Loucy (cell line): ENCODE results near the gene CDC23.

Experiments used
- H2AFZ ChIP-seq: fragments of 200-600 bp; sonication (generic); 2 replicates; pipeline ENCODE4 v1.6.0; 2016; ENCODE audit warnings: antibody characterized with exemption, mild to moderate bottlenecking, low read length, moderate library complexity
- H3F3A ChIP-seq: fragments of 200-600 bp; 2 replicates; pipeline ENCODE4 v1.6.0; 2016; ENCODE audit warnings: antibody characterized with exemption, low read depth, mild to moderate bottlenecking
- H3K27me3 ChIP-seq: fragments of 200-600 bp; sonication (generic); 2 replicates; pipeline ENCODE4 v1.6.1; 2014; ENCODE audit warnings: low read length, mild to moderate bottlenecking; ENCODE audit not compliant: insufficient read depth, poor library complexity, severe bottlenecking
- H3K36me3 ChIP-seq: fragments of 200-600 bp; sonication (generic); 2 replicates; pipeline ENCODE4 v1.6.1; 2016; ENCODE audit warnings: low read length; ENCODE audit not compliant: insufficient read depth
- H3K4me1 ChIP-seq: fragments of 200-600 bp; sonication (generic); 2 replicates; pipeline ENCODE4 v1.5.1; 2014; ENCODE audit warnings: low read length, mild to moderate bottlenecking; ENCODE audit not compliant: insufficient read depth, poor library complexity, severe bottlenecking
- H3K4me2 ChIP-seq: fragments of 200-600 bp; sonication (generic); 2 replicates; pipeline ENCODE4 v1.6.0; 2014; ENCODE audit warnings: antibody characterized with exemption, low read length, low read depth, mild to moderate bottlenecking; ENCODE audit not compliant: poor library complexity, severe bottlenecking
- H3K4me3 ChIP-seq: fragments of 200-600 bp; sonication (generic); 2 replicates; pipeline ENCODE4 v1.5.1; 2014; ENCODE audit warnings: low read length, mild to moderate bottlenecking, mixed read lengths; ENCODE audit not compliant: poor library complexity, severe bottlenecking
- H3K79me2 ChIP-seq: fragments of 200-600 bp; sonication (generic); 2 replicates; pipeline ENCODE4 v1.6.1; 2014; ENCODE audit warnings: low read length; ENCODE audit not compliant: insufficient read depth
- H3K9ac ChIP-seq: fragments of 200-600 bp; sonication (generic); 2 replicates; pipeline ENCODE4 v1.6.0; 2014; ENCODE audit warnings: mild to moderate bottlenecking, low read depth, low read length, moderate library complexity; ENCODE audit not compliant: poor library complexity, severe bottlenecking
- H3K9me2 ChIP-seq: fragments of 200-600 bp; sonication (generic); replicated peaks from 2 replicates; pipeline ENCODE4 v1.6.1; 2016; ENCODE audit warnings: low read depth, low read length, mixed read lengths
- H3K9me3 ChIP-seq: fragments of 200-600 bp; sonication (generic); 2 replicates; pipeline ENCODE4 v1.6.1; 2014; ENCODE audit warnings: mild to moderate bottlenecking, antibody characterized with exemption, low read length, low read depth; ENCODE audit not compliant: insufficient read depth
- H4K20me1 ChIP-seq: fragments of 200-600 bp; sonication (generic); 2 replicates; pipeline ENCODE4 v1.6.0; 2014; ENCODE audit warnings: antibody characterized with exemption, low read length, mild to moderate bottlenecking; ENCODE audit not compliant: insufficient read depth, poor library complexity, severe bottlenecking
- EZH2phosphoT487 ChIP-seq: fragments of 200-600 bp; IDR thresholded peaks from 2 replicates; pipeline ENCODE4 v1.6.1; 2018; ENCODE audit warnings: antibody characterized with exemption, mild to moderate bottlenecking, moderate library complexity, borderline replicate concordance
- TF ChIP-seq, protein P1 (sequence below): fragments of 200-600 bp; sonication (generic); conservative IDR thresholded peaks from 2 replicates; pipeline ENCODE4 v1.5.1; 2014; ENCODE audit warnings: mild to moderate bottlenecking, antibody characterized with exemption, low read length

CDC23 gene

DNA sequence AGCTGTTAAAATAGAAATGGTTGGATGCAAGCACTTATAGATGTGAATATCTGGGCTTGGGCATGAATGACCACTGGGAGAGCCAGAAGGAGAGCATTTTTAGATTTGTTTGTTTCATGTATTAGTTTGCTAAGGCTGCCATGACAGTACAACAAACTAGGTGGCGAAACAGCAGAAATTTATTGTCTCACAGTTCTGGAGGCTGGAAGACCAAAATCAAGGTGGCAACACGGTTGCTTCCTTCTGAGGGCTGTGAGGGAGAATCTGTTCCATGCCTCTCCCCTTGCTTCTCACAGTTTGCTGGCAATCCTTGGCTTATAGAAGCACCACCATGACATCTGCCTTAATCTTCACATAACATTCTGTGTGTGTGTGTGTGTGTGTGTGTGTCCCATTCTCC is 20.2 kb upstream of the CDC23 start:
- Histone ChIP-seq H3F3A (no peaks in the 10 kb centered on the region), H3K4me1 (no peaks in the 10 kb centered on the region), H3K9me2 (no peaks in the 10 kb centered on the region), H3K79me2 (no peaks in the 10 kb centered on the region), H3K36me3 (no peaks in the 10 kb centered on the region), H2AFZ (0 out of 2 replicates have a peak overlapping the region, but pooled peaks have one; percentile 5), H3K9ac (no peak overlapping the region), H3K27me3 (no peaks in the 10 kb centered on the region), H4K20me1 (no peaks in the 10 kb centered on the region), H3K4me2 (no peak overlapping the region), H3K9me3 (no peaks in the 10 kb centered on the region), H3K4me3 (no peak overlapping the region)
- TF ChIP-seq, protein P1, sequence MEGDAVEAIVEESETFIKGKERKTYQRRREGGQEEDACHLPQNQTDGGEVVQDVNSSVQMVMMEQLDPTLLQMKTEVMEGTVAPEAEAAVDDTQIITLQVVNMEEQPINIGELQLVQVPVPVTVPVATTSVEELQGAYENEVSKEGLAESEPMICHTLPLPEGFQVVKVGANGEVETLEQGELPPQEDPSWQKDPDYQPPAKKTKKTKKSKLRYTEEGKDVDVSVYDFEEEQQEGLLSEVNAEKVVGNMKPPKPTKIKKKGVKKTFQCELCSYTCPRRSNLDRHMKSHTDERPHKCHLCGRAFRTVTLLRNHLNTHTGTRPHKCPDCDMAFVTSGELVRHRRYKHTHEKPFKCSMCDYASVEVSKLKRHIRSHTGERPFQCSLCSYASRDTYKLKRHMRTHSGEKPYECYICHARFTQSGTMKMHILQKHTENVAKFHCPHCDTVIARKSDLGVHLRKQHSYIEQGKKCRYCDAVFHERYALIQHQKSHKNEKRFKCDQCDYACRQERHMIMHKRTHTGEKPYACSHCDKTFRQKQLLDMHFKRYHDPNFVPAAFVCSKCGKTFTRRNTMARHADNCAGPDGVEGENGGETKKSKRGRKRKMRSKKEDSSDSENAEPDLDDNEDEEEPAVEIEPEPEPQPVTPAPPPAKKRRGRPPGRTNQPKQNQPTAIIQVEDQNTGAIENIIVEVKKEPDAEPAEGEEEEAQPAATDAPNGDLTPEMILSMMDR = no peak
- TF ChIP-seq EZH2phosphoT487 = no peak

- Histone ChIP-seq H3K79me2 (no peaks in the 10 kb centered on the region), H3K4me3 (no peak overlapping the region), H3K9me2 (no peaks in the 10 kb centered on the region), H3F3A (no peaks in the 10 kb centered on the region), H3K4me1 (no peaks in the 10 kb centered on the region), H3K9me3 (no peaks in the 10 kb centered on the region), H3K4me2 (no peak overlapping the region), H3K9ac (no peak overlapping the region), H3K27me3 (no peaks in the 10 kb centered on the region), H3K36me3 (no peaks in the 10 kb centered on the region), H4K20me1 (no peaks in the 10 kb centered on the region), H2AFZ (no peak overlapping the region)
- TF ChIP-seq, protein P1 = no peak
- TF ChIP-seq EZH2phosphoT487 = no peak
Observed at GRCh38 chr5:138230981-138231589, 18.0 kb upstream of the CDC23 start.

DNA sequence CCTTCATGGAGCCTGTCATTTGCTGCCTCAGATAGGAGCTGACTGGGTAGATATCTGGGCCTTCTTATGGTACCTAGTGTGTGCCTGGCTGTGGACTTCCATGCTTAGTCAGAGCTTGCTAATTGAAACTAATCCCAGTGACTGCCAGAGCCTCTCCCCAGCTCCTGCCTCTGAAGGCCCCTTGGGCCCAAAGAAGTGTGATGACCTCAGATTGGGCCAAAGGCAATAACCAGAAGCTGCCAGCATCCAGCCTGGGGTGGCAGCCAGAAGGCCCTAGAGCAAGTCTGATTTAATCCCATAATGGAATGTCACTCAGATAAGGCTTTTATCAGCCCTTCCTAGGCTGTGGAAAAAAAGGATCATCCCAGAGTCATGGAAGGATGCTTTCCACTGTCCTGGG is 17.1 kb upstream of the CDC23 start:
- TF ChIP-seq, protein P1 = no peak
- no peak for TF ChIP-seq EZH2phosphoT487
- Histone ChIP-seq H3K9me2 (no peaks in the 10 kb centered on the region), H3K79me2 (no peaks in the 10 kb centered on the region), H3K9me3 (no peaks in the 10 kb centered on the region), H3K9ac (no peak overlapping the region), H3K36me3 (no peaks in the 10 kb centered on the region), H3K4me1 (no peaks in the 10 kb centered on the region), H3F3A (no peaks in the 10 kb centered on the region), H3K4me3 (no peak overlapping the region), H2AFZ (no peak overlapping the region), H3K4me2 (no peak overlapping the region), H3K27me3 (no peaks in the 10 kb centered on the region), H4K20me1 (no peaks in the 10 kb centered on the region)
